PC-9 (cell line): Measurements from ENCODE around the gene ANKFN1. TPM values are rescaled to one million over a fixed set of nuclear protein-coding genes. Genes with fewer than 3 reads are reported as not detected.

Experiments used
- BruUV-seq: library from RNA; stranded (reverse); fragments of 400-500 nt; replicated peaks from 2 replicates; lab custom pipeline; 2021; lab: Mats Ljungman, UMichigan
- CTCF ChIA-PET: fragments of 300-600 bp; sonication (Branson Sonifier 250); formaldehyde crosslinking; loops from one replicate; lab custom pipeline; 2022; ENCODE audit warnings: antibody characterized with exemption; lab: Charles Lee
- POLR2A ChIA-PET: fragments of 300-600 bp; sonication (Branson Sonifier 250); formaldehyde crosslinking; loops from one replicate; lab custom pipeline; 2022; ENCODE audit warnings: antibody characterized with exemption; ENCODE audit not compliant: unreplicated experiment; lab: Charles Lee
- DNase-seq, 2 experiments: peaks; one replicate each; pipeline versions ENCODE4 v3.0.0 to v3.0.0-alpha.2; 2015 to 2022; ENCODE audit warnings: mixed read lengths in 1 of 2
- H2AFZ ChIP-seq: fragments of 200-600 bp; sonication (generic); 2 replicates; pipeline ENCODE4 v1.8.1; 2017; ENCODE audit warnings: antibody characterized with exemption
- H3F3A ChIP-seq: fragments of 200-600 bp; sonication (generic); 2 replicates; pipeline ENCODE4 v1.8.1; 2017; ENCODE audit warnings: antibody characterized with exemption, mild to moderate bottlenecking, low read depth; ENCODE audit not compliant: insufficient read depth
- H3K27ac ChIP-seq: fragments of 200-600 bp; sonication (generic); 2 replicates; pipeline ENCODE4 v1.6.1; 2016; ENCODE audit warnings: mixed run types
- H3K27me3 ChIP-seq: fragments of 200-600 bp; sonication (generic); 2 replicates; pipeline ENCODE4 v1.6.1; 2016; ENCODE audit warnings: low read depth, mixed run types; ENCODE audit not compliant: insufficient read depth
- H3K36me3 ChIP-seq: fragments of 200-600 bp; sonication (generic); 2 replicates; pipeline ENCODE4 v1.6.1; 2016; ENCODE audit warnings: low read depth, mixed run types
- H3K4me1 ChIP-seq: fragments of 200-600 bp; sonication (generic); replicated peaks from 2 replicates; pipeline ENCODE4 v1.6.1; 2016; ENCODE audit warnings: mixed run types; ENCODE audit not compliant: insufficient read depth
- H3K4me2 ChIP-seq: fragments of 200-600 bp; sonication (generic); 2 replicates; pipeline ENCODE4 v1.6.1; 2017; ENCODE audit warnings: mixed run types
- H3K4me3 ChIP-seq: fragments of 200-600 bp; sonication (generic); 2 replicates; pipeline ENCODE4 v1.6.1; 2016; ENCODE audit warnings: mixed run types
- H3K79me2 ChIP-seq: fragments of 200-600 bp; sonication (generic); 2 replicates; pipeline ENCODE4 v1.6.1; 2017; ENCODE audit warnings: low read depth, mixed run types
- H3K9me2 ChIP-seq: fragments of 200-600 bp; sonication (generic); 2 replicates; pipeline ENCODE4 v1.8.1; 2017; ENCODE audit warnings: mild to moderate bottlenecking; ENCODE audit not compliant: insufficient read depth
- H3K9me3 ChIP-seq: fragments of 200-600 bp; sonication (generic); 2 replicates; pipeline ENCODE4 v1.8.1; 2016; ENCODE audit warnings: low read depth; ENCODE audit not compliant: insufficient read depth
- H4K20me1 ChIP-seq: fragments of 200-600 bp; sonication (generic); 2 replicates; pipeline ENCODE4 v1.8.1; 2017; ENCODE audit not compliant: insufficient read depth
- EZH2 ChIP-seq: fragments of 200-600 bp; sonication (generic); IDR thresholded peaks from 2 replicates; pipeline ENCODE4 v1.8.0; 2017; ENCODE audit warnings: antibody characterized with exemption, low read depth
- intact Hi-C: fragments of 100-400 bp; cut with micrococcal nuclease; formaldehyde crosslinking; loops from one replicate; pipeline ENCODE4 v1.10.0; 2022; ENCODE audit not compliant: unreplicated experiment
- total RNA-seq: library from RNA; stranded (reverse); gene quantifications from 2 replicates; pipeline ENCODE4 v1.2.3, GENCODE V29; 2021
- TF ChIP-seq, protein P1 (sequence below): fragments of 200-600 bp; sonication (generic); conservative IDR thresholded peaks from 2 replicates; pipeline ENCODE4 v1.6.1; 2017; ENCODE audit warnings: mixed run types, antibody characterized with exemption, mild to moderate bottlenecking, moderate library complexity

The ANKFN1 gene
- total RNA-seq, 1 experiment from 2014 or later, result not detected

DNA sequence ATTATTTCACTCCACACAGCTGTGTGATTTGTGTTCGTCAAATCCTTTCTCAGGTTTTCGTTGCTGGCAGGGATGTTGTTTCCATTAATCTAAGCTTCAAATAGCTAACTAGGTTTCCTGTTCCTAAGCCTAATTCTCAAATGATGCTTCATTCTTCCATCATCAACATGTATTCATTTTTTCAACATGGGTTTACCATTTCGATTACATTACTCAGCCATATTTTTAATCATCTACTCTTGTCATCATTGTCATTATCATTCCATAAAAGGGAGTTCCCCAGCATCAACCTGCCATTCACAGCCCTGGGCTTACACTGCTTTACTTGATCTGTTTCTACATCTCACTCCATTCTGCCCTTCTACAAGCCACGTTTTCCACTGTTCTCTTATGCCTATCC is 33.3 kb upstream of the ANKFN1 start:
- ChIA-PET CTCF (no interaction called here), POLR2A (no interaction called here)
- DNase-seq, result no peak

DNA sequence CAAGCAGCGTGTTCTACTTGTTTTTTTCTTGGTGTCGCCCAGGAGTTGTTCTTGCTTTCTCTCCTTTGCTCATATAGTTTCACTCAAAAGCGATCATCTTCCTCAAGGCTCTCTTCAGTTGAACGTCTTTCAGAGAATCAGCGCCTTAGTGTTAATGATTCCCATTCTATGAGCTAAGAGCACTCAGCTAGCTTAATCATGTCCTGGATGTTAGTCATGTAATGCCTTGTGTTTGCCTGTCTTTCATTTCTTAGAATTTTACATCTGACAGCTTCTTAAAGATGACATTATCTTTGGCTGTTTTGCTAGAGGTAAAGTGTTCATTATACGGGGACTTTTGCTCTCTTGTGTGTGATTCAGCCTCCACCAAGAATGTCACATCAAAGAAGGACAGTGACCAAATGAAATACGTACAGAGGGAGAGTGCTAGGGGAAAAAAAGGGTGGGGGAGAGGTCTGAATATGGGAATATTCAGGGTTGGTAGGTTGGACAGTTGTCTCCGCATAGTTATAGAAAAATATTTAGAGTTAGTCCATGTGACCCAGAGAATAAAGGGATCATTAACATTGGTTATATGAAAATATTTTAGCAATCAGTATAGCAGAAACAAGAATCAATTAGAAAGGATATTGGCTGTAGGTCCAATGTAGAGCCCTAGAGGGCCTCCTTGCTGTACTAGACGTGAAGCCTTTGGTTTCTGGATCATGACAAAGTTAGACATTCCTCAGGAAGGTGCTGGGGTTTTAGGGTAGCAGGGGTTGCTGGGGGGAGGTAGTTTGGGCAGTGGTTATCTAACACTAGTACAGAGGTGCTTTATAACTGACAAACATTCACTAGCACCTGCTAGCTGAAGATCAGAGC is 31.9 kb upstream of the ANKFN1 start:
- DNase-seq, result no peak
- POLR2A ChIA-PET, result no interaction called here
- Histone ChIP-seq H3K27me3 (peaks cover 6% of the 10 kb centered on the region; the same call in 1 of the 2 replicates), H3K36me3 (no peaks in the 10 kb centered on the region), H3K9me2 (no peaks in the 10 kb centered on the region), H3K27ac (no peak overlapping the region), H4K20me1 (no peaks in the 10 kb centered on the region), H3K4me1 (no peaks in the 10 kb centered on the region), H3K4me2 (no peak overlapping the region), H2AFZ (no peak overlapping the region), H3K4me3 (no peak overlapping the region), H3F3A (no peaks in the 10 kb centered on the region), H3K79me2 (no peaks in the 10 kb centered on the region), H3K9me3 (no peaks in the 10 kb centered on the region)
- no TSS peak for BruUV-seq
- CTCF ChIA-PET, result no interaction called here
- intact Hi-C loops, result loop anchor here (10.0 kb wide), 1 partner anchor 593 kb away; no protein-coding TSS in a partner anchor
- TF ChIP-seq EZH2, result no peak
- TF ChIP-seq, protein P1, sequence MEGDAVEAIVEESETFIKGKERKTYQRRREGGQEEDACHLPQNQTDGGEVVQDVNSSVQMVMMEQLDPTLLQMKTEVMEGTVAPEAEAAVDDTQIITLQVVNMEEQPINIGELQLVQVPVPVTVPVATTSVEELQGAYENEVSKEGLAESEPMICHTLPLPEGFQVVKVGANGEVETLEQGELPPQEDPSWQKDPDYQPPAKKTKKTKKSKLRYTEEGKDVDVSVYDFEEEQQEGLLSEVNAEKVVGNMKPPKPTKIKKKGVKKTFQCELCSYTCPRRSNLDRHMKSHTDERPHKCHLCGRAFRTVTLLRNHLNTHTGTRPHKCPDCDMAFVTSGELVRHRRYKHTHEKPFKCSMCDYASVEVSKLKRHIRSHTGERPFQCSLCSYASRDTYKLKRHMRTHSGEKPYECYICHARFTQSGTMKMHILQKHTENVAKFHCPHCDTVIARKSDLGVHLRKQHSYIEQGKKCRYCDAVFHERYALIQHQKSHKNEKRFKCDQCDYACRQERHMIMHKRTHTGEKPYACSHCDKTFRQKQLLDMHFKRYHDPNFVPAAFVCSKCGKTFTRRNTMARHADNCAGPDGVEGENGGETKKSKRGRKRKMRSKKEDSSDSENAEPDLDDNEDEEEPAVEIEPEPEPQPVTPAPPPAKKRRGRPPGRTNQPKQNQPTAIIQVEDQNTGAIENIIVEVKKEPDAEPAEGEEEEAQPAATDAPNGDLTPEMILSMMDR, result no peak; the same call in 1 of the 2 replicates

More for the DNA sequence above, 33.3 kb upstream of the ANKFN1 start:
- no TSS peak for BruUV-seq
- peaks cover 6% of the 10 kb centered on the region; the same call in 1 of the 2 replicates for H3K27me3 ChIP-seq
- no peaks in the 10 kb centered on the region for H3F3A ChIP-seq
- H3K79me2 ChIP-seq, result no peaks in the 10 kb centered on the region
- H3K9me2 ChIP-seq, result no peaks in the 10 kb centered on the region
- no peaks in the 10 kb centered on the region for H4K20me1 ChIP-seq
- H3K4me2 ChIP-seq, result no peak overlapping the region
- no peak overlapping the region for H3K4me3 ChIP-seq
- no peak overlapping the region for H3K27ac ChIP-seq
- no peak overlapping the region for H2AFZ ChIP-seq
- no peaks in the 10 kb centered on the region for H3K36me3 ChIP-seq
- H3K9me3 ChIP-seq, result no peaks in the 10 kb centered on the region
- no peaks in the 10 kb centered on the region for H3K4me1 ChIP-seq
- intact Hi-C loops, result loop anchor here (10.0 kb wide), 1 partner anchor 595 kb away; no protein-coding TSS in a partner anchor
- TF ChIP-seq EZH2, result no peak
- TF ChIP-seq, protein P1, result no peak

DNA sequence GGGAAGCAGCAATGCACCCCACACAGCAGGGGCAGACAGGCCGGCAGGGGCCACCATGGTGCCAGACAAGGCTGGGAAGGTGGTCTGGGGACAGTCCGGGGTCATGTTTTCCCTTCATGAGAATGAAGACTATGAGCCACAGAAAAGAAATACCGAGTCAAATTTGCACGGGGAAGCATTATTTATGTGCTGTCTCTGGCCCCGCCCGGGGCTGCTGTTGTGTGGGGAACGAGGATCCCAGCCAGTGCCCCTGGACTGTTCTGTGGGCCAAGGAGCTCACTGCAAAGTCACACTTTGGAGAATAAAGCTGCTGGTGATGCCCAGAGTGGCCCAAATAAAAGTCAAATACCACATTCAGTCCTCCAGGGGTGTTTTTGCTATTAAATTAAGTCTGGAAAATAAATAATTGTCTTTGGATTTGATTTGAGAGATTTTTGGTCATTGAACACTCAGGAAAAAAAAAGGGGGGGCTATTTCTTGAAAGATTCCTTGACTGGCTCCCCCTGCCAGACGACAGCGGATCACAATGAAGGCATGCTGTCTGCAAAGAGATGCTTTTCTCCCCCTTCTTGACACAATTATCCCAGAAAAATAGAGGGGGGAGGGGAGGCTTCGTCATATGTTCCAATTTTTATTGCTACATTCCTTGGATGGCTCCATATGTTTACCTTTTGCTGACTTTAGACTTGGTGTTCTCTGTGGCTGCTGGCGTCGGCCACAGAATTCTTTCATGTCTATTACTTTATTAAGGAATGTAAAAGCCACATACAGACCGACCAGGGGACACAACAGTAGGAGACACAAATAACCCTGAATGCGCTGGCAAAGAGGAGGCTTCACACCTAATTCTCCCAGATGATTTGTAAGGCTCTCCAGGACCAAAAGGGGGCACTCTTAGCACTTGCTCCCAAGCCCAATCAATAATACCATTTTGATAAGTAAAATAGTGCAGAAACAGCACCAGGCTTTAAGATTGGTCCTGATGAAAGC is 27.1 kb upstream of the ANKFN1 start:
- DNase-seq, result peak in 1 of 2 experiments; percentile 1
- H3K4me2 ChIP-seq, result no peak overlapping the region
- no peaks in the 10 kb centered on the region for H3K9me2 ChIP-seq
- no peaks in the 10 kb centered on the region for H3K4me1 ChIP-seq
- H4K20me1 ChIP-seq, result no peaks in the 10 kb centered on the region
- no peaks in the 10 kb centered on the region for H3K9me3 ChIP-seq
- peaks cover 6% of the 10 kb centered on the region; the same call in 1 of the 2 replicates for H3K27me3 ChIP-seq
- no peak overlapping the region for H3K4me3 ChIP-seq
- intact Hi-C loops, result loop anchor here (10.0 kb wide), 1 partner anchor 589 kb away; no protein-coding TSS in a partner anchor
- no peaks in the 10 kb centered on the region for H3F3A ChIP-seq
- BruUV-seq, result no TSS peak
- ChIA-PET POLR2A (no interaction called here), CTCF (no interaction called here)
- H3K27ac ChIP-seq, result no peak overlapping the region
- H2AFZ ChIP-seq, result no peak overlapping the region
- no peaks in the 10 kb centered on the region for H3K36me3 ChIP-seq
- TF ChIP-seq EZH2, result no peak
- TF ChIP-seq, protein P1, result peak; percentile 58
- H3K79me2 ChIP-seq, result no peaks in the 10 kb centered on the region
